SK-N-SH (cell line): ENCODE results near the gene SH3BGR.

Source experiments
- CHD2 ChIP-seq: fragments of 150-350 bp; IDR thresholded peaks from 2 replicates; pipeline ENCODE4 v1.6.1; 2018; ENCODE audit warnings: low read length; ENCODE audit not compliant: partially characterized antibody
- CTCF ChIP-seq: fragments of 200-600 bp; sonication (generic); IDR thresholded peaks from 2 replicates; pipeline ENCODE4 v1.6.1; 2017; ENCODE audit warnings: antibody characterized with exemption, mild to moderate bottlenecking, moderate library complexity
- ELF1 ChIP-seq: IDR thresholded peaks from 2 replicates; pipeline ENCODE4 v1.4.0; 2012
- FOXJ3 ChIP-seq: sonication (generic); formaldehyde crosslinking; IDR thresholded peaks from 2 replicates; pipeline ENCODE4 v1.5.1; 2020; ENCODE audit warnings: mild to moderate bottlenecking, missing genetic modification reagents
- FOXM1 ChIP-seq: IDR thresholded peaks from 2 replicates; pipeline ENCODE4 v1.4.0; 2012; ENCODE audit warnings: low read depth, mild to moderate bottlenecking
- JUND ChIP-seq: IDR thresholded peaks from 2 replicates; pipeline ENCODE4 v1.4.0; 2012
- NFIC ChIP-seq: IDR thresholded peaks from 2 replicates; pipeline ENCODE4 v1.4.0; 2012; ENCODE audit warnings: borderline replicate concordance
- POLR2AphosphoS5 ChIP-seq: IDR thresholded peaks from 2 replicates; pipeline ENCODE4 v1.6.1; 2012; ENCODE audit warnings: low read depth, low read length
- RAD21 ChIP-seq: IDR thresholded peaks from 2 replicates; pipeline ENCODE4 v1.6.1; 2012; ENCODE audit warnings: mild to moderate bottlenecking, low read length
- REST ChIP-seq: IDR thresholded peaks from 2 replicates; pipeline ENCODE4 v1.6.1; 2012; ENCODE audit warnings: mild to moderate bottlenecking, low read depth, low read length, moderate library complexity
- RFX5 ChIP-seq: IDR thresholded peaks from 2 replicates; pipeline ENCODE4 v1.6.1; 2012; ENCODE audit warnings: mild to moderate bottlenecking, improper control_type of control experiment, low read length
- TAF1 ChIP-seq: IDR thresholded peaks from 2 replicates; pipeline ENCODE4 v1.6.1; 2012; ENCODE audit warnings: low read depth, mild to moderate bottlenecking, low read length, moderate library complexity, borderline replicate concordance
- YY1 ChIP-seq: IDR thresholded peaks from 2 replicates; pipeline ENCODE4 v1.4.0; 2012; ENCODE audit warnings: low read depth, mild to moderate bottlenecking

- TF ChIP-seq CHD2 (no peak), RAD21 (no peak), RFX5 (no peak), TAF1 (no peak), CTCF (no peak), NFIC (no peak), ELF1 (no peak), POLR2AphosphoS5 (no peak), YY1 (no peak), FOXJ3 (no peak), FOXM1 (no peak), JUND (no peak), REST (no peak)
Observed at GRCh38 chr21:39479164-39479813, 27.5 kb downstream of the SH3BGR start.
